ENCODE measurements around the gene EIF3M.
"Not testable (repeated sequence)": the region's sequence is repeated elsewhere in the genome, so short reads cannot be mapped to it uniquely, and the experiment has no call there.

EIF3M gene

DNA sequence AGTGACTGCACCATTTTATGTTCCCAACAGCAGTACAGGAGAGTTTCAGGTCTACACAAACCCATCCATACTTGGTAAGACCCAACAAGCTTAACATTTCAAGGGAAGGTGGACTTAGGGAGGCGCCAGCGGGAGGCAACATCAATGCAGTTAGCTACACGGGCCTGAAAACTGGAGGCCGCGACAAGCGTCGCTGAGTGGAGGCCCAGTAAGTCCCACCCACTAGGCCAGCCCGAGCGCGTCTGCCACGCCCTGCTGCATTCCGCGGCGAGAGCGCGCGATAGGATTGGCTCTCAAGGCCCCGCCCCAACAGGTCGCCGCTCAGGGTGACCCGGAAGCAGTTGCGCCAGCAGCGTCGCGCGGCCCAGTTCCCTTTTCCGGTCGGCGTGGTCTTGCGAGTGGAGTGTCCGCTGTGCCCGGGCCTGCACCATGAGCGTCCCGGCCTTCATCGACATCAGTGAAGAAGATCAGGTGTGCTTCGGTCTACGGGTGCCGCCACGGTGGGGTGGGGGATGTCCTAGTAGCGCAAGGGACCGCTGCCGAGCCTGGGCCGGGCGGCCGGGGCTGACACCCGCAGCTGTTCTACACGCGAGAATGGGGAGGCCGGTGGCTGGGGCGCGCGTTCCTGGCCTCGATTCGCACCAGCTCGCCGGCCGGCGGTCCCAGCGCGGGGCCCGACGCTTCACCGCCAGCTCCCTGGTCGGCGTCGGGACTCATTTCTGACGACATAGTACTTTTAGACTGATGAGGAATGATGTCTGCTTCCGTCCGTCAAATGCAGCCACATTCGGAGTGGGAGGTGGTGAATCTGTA lies at the start of gene EIF3M:
TSS of gene EIF3M (plus strand) at position 373 of the 813 bp plus-strand sequence. CDS start at position 430, 57 bp downstream.
- DNase-seq: peak; percentile 60

DNA sequence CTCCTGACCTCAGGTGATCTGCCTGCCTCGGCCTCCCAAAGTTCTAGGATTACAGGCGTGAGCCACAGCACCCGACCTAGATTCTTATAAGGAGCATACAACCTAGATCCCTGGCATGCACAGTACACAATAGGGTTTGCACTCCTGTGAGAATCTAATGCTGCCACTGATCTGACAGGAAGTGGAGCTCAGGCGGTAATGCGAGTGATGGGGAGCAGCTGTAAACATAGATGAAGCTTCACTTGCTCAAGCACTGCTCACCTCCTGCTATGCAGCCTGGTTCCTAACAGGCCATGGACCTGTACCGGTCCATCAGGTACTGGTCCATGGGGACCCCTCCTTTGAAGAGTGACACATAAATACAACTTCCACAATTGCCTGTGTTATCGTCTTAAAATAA lies 44.8 kb upstream of the EIF3M start:
- no peak for DNase-seq

DNA sequence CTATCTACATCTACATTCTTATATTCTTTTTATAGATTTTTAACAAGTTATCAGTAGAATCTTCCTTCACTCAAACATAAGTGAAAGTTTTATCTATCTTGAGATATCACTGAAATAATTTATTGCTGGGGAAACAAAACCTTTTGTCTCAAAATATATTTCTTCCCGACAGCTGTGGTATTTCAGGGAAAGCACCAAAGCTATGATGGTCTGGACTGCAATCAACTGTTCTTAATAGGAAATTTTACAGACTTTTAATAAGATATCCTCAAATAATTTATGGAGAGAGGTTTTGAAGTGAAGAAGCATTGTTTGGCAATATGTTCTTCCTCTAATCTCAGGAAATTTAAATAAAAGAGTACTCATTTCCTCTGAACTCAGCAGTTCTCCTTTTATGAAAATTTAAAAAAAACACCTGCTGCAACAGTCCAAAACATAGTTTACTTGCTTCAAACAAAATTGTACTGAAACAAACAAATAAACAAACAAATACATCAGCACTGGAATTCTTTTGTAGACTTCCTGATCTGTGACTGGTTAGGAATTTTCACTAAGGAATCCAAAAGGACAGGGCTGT lies 33.9 kb upstream of the EIF3M start:
- no peak for DNase-seq

DNA sequence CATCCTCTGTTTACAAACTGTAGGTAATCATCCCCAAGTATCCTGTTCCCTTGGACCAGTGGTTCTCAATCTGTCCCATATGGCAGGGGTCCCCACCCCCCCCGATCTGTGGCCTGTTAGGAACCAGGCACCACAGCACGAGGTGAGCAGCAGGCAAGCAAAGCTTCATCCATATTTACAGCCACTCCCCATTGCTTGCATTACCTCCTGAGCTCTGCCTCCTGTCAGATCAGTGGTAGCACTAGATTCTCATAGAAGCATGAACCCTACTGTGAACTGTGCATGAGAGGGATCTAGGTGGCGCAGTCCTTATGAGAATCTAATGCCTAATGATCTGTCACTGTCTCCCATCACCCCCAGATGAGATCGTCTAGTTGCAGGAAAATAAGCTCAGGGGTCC lies 33.4 kb upstream of the EIF3M start:
- no peak for DNase-seq

DNA sequence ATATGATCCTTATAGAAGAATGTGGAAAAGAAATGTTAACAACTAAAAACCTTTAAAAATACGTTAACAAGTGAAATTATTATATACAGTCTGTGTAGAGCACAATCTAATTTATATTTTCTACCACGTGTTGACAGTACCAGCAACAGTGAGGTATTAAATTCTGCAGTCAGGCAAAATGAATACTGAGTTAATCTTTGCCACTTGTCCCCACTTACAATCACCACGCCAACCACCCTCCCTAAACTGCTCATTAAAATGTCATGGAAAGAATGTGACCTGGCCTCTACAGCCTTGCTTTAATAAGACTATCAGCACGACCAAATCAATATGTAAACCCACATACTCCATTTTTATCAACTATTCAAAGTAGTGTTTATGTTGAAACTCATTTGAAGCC lies 28.5 kb upstream of the EIF3M start:
- no peak for DNase-seq

DNA sequence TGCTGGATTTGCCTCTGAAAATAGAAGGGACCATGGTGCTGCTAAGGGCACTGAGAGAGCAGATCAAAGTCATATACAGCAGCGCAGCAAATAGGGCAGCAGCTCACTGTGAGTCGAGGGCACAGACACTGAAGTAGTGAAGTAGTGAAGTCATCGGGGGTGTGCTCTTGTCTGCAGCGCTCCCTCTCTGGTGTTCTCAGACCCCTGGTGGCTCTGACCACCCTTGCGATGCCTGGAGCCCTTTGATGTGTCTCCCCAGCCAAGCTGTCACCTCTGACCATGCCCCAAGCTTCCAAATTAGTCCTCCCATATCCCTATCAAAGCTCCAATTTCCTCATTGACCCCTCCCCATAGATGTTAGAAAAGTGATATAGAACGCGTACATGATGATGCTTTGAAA lies 27.7 kb upstream of the EIF3M start:
- no peak for DNase-seq

DNA sequence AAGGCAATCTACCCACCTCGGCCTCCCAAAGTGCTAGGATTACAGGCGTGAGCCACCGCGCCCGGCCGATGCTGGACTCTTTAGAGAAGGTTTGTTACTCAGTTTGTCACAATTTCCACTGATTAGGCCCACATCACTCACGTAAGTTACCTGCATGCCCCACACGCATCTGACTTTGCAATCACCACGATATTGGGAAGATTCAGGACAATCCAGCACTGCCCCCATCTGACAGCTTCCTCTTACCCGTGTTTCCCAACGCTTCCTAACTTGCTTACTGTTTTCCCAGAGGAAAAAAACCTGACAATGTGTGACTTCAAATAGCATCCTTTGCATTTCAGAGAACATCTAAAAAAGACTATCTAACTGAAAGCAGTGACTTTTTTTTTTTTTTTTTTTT lies 21.8 kb upstream of the EIF3M start:
- no peak for DNase-seq

DNA sequence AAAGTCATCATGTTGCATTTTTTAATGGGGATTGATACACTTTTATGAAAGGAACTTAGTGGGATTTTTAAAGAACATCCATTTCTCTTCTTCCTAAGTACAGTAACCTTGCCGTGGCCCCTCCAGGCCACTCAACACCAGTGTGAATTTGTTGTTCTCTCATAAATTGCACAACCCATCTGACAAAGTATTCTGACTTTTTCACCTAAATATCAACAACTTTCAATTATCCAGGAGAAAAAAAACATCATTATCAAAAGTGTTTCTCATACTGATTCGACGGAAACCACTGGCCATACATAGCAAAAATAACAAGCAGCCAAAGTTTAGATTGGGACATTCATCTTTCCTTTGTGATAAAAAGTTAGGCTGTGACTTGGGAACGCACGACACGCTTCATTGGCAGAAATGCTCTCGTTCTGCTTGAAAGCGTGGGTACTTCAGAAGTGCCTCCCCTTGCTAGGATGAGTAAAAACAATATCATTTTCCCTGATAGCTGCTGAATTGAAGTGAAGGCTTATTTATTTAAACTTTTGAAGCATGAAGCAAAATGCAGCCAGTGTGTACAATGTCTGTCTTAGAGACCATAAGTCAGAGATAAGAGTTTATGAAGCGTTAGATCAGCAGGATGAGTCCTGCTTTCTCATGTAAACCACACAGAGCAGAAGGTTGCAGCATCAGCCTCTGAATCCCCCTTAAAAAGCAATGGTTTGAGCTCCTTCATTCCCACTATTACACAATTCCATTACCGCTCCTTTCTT lies 20.6 kb upstream of the EIF3M start:
- no peak for DNase-seq

DNA sequence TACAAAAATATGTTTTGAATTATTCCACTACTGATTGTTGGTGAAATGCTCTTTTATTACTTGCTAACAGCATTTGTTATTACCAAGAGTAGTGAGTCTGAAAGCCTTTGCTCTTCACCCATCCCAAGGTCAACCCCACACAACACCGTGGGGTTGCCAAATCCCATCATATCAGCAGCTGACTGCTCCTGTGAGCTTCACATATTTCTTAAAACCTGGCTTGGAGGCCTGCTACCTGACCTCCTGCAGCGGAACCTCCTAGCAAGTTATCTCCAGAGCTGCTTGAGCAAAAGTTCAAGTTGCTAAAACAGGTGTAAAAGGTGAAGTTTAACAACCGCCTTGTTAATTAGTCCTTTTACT lies 20.1 kb upstream of the EIF3M start:
- no peak for DNase-seq

DNA sequence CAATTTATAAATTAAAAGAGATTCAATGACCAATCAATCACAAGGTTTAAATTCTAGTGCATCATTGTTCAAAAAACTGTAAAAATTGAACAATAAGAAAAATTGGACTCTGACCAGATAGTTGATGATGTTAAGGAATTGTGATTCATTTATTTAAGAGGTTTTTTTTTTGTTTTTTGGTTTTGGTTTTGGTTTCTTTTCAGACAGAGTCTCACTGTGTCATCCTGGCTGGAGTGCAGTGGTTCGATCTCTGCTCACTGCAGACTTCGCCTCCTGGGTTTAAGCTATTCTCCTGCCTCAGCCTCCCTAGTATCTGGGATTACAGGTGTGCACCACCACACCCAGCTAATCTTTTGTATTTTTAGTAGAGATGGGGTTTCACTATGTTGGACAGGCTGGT lies 17.1 kb upstream of the EIF3M start:
- DNase-seq: no peak

DNA sequence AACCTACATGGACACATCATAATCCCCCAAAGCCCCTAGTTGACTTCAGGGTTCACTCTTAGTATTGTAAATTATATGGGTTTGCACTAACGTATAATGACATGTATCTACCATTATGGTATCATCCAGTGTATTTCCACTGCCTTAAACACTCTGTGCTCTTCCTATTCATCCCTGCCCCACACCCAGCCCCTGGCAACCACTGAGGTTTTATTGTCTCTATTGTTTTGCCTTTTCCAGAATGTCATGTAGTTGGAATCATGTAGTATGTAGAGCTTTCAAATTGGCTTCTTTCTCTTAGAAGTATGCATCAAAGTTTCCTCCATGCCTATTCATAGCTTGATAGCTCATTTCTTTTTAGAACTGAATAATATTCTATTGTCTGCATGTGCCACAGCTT lies 16.5 kb upstream of the EIF3M start:
- DNase-seq: no peak

DNA sequence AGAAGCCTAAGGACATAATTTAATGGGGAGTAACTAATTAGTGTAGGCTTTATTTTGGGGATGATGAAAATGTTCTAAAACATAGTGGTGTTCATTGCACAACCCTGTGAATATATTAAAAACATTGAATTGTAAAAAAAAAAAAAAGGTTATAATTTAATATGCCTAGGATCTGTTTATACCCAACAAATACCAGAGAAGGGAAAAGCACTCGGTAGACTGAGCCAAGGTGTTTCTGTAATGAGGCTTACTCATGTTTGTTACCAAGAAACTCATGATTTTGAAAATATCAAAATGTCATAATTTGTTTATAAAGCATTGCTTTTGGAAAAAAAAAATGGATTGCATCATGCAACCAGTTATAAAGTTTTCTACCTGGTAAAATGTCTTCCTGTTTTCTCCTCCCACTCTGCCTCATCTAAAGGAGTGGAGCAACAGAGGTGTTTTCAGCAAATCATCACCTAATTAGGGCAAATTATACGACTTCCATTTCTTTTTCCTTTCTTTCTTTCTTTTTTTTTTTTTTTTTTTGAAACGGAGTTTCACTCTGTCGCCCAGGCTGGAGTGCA lies 14.2 kb upstream of the EIF3M start:
- DNase-seq: no peak

DNA sequence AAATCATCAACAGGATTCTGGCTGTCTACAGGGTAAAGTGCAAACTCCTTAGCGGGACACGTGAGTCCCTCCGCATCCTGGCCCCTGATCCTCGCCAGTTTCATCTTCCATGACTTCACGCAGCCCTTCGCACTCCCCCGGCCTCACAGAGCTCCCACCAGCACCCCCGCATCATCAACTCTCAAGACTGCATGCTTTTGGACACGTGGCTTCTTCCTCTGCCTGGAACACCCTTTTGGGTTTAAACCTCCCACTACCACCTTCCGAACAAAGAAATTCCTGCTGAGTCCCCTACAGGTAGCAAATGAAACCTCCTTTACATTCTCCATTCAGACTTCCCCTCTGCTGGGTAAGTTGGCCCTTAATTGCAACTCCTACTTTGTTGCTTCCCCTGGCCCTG lies 12.6 kb upstream of the EIF3M start:
- no peak for DNase-seq

DNA sequence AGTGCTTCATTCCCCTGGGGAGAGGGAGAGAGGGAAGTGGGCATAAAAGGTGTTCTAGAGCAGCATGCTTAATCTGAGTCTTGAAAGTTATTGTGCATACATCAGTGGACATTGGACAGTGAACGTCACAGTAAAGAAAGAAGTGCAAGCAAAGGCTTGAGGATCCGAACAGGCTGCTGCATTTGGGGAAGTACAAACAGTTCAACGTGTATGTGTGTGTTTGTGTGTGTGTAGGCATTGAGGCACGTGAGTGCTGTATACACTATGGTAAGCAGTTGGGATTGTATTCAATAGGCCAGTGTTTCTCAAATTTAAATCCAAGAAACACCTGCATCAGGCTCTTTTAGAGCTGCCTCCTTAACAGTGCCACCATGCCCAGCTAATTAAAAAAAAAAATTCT lies 10.4 kb upstream of the EIF3M start:
- DNase-seq: no peak

DNA sequence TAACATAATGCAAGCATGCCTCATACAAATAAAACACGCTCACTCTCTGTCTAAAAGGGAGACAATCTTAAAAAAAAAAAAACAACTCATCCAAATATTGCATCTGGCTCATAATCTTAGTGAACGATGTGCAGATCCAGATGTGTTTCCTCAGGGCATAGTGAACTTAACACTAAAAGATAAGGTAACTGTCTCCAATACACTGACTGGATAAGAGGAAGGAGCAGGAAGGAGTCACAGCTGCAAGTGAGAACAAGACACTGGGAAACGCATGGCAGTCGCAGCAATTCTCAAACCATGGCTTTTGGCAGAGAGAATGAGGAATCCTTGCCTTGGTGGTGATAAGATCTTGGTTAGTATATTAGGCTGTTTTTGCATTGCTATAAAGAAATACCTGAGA lies 9.2 kb upstream of the EIF3M start:
- DNase-seq: no peak

DNA sequence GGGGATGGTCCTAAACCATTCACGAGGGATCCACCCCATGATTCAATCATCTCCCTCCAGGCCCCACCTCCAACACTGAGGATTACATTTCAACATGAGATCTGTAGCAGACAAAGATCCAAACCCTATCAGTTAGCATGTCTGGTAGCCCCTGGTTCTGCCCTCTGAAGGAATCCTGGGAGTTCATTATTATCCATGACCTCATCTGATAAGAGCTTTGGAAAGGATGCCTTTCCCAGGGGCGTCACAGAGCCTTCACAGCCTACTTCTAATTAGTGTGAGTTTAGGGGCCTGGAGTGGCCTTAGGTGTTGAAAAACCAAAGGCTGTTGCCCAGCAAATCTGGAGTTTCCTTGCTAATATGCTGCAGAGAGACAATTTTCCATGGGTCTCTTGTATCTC lies 8.6 kb upstream of the EIF3M start:
- no peak for DNase-seq

DNA sequence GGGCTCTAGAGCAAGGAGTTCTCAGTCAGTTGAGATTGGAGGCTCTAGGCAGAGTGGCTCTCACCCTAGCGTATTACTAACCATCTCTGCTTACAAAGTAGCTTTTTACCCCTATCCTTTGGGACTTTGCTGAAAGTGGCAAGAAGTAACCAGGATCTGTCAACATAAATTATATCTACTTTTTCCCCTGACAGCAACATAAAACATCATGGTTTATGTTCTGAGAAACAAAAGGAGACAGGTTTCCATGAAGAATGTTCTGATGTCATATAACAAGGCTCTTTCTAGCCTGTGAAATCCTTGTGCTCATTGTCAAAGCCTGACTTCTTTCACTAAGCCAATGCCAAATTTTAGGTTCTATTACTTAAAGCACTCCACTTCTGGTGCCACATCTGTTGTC lies 7.2 kb upstream of the EIF3M start:
- no peak for DNase-seq

DNA sequence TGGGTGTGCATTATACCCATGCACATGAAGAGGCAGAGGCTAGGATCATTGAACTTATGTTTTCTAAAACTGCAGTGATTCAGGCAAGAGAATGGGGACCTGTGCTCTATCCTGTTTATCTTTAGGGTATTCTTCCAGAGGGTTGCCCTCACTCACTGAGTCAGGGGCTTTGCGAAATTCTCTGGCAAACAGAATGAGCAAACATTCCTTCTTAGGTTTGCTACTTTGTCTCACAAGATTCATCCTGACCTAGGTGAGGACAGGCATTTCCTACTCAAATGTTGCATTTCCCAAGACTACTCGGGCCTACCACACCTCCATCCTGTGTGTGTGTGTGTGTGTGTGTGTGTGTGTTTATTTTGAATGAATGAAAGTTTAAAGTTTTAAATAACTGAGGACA lies 2.7 kb upstream of the EIF3M start:
- DNase-seq: no peak

DNA sequence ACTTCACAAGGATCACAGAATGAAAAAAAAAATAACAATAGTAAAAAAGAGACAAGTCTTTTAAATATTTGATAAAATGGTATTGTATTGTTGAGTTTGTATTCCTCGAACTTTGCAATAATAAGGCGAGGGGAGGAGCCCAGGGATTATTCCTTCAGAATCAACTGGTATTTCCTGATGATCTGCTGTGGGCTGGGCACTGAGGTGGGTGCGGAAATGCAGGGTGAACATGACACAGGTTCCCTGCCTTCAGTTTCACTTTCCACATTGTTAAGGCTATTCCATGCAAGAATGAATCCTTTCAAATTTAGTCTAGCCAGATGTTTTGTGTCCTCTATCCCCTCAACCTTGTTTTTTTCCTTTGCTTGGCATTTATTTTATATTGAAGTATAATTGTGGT lies 2.1 kb upstream of the EIF3M start:
- DNase-seq: no peak

DNA sequence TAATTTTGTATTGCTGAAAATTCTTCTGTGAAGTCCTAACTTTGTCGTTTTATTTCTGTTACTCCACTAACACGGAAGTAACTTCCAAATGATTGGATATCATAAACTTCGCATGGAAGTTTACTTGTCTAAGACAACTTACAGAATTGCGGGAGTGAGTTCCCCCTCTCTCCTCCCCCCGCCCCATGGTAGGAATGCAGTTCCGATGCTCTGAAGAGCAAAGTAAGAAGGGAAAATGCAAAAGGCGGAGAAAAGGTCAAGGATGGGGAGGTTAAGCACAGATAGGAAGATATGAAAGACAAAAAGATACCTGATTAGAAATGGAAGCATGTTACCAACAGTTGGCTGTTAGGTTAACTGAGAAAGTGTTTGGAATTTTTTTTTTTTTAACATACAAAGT lies 1.3 kb downstream of the EIF3M start:
- DNase-seq: no peak

DNA sequence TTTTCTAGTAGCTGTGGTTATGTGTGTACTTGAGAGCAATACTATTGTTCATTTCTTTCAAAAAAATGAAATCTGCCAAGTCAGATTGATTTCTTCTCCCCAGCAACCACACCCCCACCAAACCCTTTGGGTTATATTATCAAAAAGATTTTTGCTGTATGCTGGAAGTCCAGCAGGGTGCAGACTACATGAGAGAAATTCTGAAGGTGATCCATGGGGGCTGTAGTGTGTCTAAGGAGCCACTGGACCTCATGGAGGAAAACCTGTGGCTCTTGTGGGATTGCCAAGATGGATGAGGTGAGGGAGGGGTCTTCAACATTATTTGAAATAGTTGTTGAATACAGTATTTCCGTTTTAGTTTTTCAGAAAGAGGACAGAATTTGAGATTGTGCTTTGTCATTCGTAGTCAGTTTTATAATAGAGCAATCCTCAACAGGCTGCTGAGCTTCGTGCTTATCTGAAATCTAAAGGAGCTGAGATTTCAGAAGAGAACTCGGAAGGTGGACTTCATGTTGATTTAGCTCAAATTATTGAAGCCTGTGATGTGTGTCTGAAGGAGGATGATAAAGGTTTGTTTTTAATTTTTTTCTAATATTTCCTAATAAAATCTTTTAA lies 3.1 kb downstream of the EIF3M start:
- no peak for DNase-seq

DNA sequence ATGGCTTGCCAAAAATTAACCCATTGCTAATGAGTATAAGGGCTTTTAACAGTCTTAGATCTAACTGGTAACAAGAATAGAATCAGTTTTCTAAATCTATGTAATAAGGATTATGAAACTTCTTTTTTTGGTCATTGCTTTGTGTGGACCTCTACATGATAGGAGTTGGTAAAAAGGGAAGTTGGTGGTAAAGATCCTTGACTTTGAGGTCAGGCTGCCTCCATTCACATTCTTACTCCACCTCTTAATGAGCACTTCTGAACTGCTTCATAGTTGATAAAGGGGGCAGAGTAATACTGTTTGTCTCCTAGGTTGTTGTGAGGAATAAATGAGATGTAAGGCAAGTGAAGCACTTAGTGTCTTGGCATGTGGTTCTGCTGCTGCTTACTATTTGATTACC lies 10.6 kb downstream of the EIF3M start:
- DNase-seq: no peak

DNA sequence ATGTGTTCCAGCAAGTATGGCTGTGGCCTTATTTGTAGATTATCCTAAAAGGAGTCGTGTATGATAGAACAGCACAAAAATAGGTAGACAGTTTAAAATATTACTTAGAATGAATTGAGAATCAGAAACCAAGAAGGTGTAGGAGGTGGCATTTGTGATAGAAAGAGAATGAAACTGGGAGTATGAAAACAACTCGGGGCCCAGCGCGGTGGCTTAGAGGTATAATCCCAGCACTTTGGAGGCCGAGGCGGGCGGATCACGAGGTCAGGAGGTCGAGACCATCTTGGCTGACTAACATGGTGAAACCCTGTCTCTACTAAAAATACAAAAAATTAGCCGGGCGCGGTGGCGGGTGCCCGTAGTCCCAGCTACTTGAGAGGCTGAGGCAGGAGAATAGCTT lies 12.5 kb downstream of the EIF3M start:
- not testable (repeated sequence) for DNase-seq

DNA sequence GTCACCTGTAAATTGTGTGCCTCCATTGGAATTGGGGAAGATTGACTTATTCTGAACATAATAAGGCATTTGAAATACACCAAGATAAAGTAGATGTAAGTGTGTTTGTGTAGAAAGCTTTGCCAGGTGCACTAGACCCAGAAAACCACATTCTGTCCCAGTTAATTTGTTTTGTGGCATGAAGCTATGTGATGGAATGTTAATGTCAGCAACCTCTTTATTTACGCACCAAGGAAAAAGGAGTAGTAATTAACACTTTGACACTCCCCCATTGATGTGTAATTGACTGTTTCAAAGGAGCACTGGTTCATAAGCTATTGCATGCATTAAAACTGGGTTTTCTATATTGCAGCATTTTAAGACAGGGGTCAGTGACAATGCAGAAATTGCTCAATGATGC lies 14.3 kb downstream of the EIF3M start:
- no peak for DNase-seq

All from cortex of kidney (tissue), 1 donor.